Breast epithelium (tissue), 3 donors: Measurements from ENCODE around the gene PKD2.

Source experiments
- POLR2A ChIP-seq: fragments of 450-650 bp; IDR thresholded peaks from one replicate; pipeline ENCODE4 v1.6.1; 2016; ENCODE audit warnings: antibody characterized with exemption, mild to moderate bottlenecking, moderate library complexity
- POLR2AphosphoS5 ChIP-seq, 3 donors: sonication (generic); formaldehyde crosslinking; IDR thresholded peaks; one replicate each; pipeline ENCODE4 v1.6.1; 2017; ENCODE audit warnings: antibody characterized with exemption in 3 of 3
- TF ChIP-seq, protein P1 (sequence below), 3 donors: fragments of 450-650 bp; IDR thresholded peaks; one replicate each; pipeline ENCODE4 v1.5.1; 2016 to 2017; ENCODE audit warnings: antibody characterized with exemption in 3 of 3, mild to moderate bottlenecking in 3 of 3, moderate library complexity in 3 of 3

GRCh38 chr4:87983996-87984395, 23.4 kb upstream of the PKD2 start:
- TF ChIP-seq, protein P1, sequence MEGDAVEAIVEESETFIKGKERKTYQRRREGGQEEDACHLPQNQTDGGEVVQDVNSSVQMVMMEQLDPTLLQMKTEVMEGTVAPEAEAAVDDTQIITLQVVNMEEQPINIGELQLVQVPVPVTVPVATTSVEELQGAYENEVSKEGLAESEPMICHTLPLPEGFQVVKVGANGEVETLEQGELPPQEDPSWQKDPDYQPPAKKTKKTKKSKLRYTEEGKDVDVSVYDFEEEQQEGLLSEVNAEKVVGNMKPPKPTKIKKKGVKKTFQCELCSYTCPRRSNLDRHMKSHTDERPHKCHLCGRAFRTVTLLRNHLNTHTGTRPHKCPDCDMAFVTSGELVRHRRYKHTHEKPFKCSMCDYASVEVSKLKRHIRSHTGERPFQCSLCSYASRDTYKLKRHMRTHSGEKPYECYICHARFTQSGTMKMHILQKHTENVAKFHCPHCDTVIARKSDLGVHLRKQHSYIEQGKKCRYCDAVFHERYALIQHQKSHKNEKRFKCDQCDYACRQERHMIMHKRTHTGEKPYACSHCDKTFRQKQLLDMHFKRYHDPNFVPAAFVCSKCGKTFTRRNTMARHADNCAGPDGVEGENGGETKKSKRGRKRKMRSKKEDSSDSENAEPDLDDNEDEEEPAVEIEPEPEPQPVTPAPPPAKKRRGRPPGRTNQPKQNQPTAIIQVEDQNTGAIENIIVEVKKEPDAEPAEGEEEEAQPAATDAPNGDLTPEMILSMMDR (IDR thresholded peaks at IDR 0.05) = no peak
- TF ChIP-seq POLR2A = no peak
- no peak for TF ChIP-seq POLR2AphosphoS5 (IDR thresholded peaks at IDR 0.05)
